GM12878 (cell line): ENCODE measurements around the gene FXN. TPM values are rescaled to one million over a fixed set of nuclear protein-coding genes. Genes with fewer than 3 reads are reported as not detected.
"Not testable (repeated sequence)": the region's sequence is repeated elsewhere in the genome, so short reads cannot be mapped to it uniquely, and the experiment has no call there.

Source experiments
- ATAC-seq: fragments of 200-7000 bp; cut with Tn5 transposase; 3 replicates; pipeline ENCODE4 v1.9.1; 2020; ENCODE audit warnings: mild to moderate bottlenecking, moderate library complexity
- BruUV-seq: library from RNA; stranded (reverse); fragments of 400-500 nt; replicated peaks from 2 replicates; lab custom pipeline; 2021; lab: Mats Ljungman, UMichigan
- CTCF ChIA-PET: fragments of 300-600 bp; sonication (Branson Sonifier 250); formaldehyde crosslinking; extraction: SDS; loops from one replicate; lab custom pipeline; 2021; ENCODE audit warnings: inconsistent platforms; lab: Yijun Ruan, JAX
- POLR2A ChIA-PET: fragments of 350-600 bp; formaldehyde crosslinking; extraction: SDS; loops from one replicate; lab custom pipeline; 2021; ENCODE audit warnings: inconsistent platforms; lab: Charles Lee
- RAD21 ChIA-PET: fragments of 300-600 bp; sonication (Branson Sonifier 250); formaldehyde crosslinking; loops from one replicate; lab custom pipeline; 2023; ENCODE audit warnings: antibody characterized with exemption; ENCODE audit not compliant: unreplicated experiment; lab: Charles Lee
- SMC1A ChIA-PET: fragments of 300-600 bp; sonication (Branson Sonifier 250); formaldehyde crosslinking; loops from one replicate; lab custom pipeline; 2023; ENCODE audit not compliant: unreplicated experiment, uncharacterized antibody; lab: Charles Lee
- DNase-seq: peaks from one replicate; pipeline ENCODE4 v3.0.0-alpha.2; 2011; ENCODE audit warnings: low read depth, low spot score
- FAIRE-seq: peaks from 3 replicates; lab custom pipeline; 2011; peaks lifted over from hg19 to GRCh38; lab: Jason Lieb, UNC
- H2AFZ ChIP-seq: 2 replicates; pipeline ENCODE4 v1.6.0; 2011; ENCODE audit warnings: low read depth, low read length, control low read depth; ENCODE audit not compliant: control insufficient read depth
- H3K27ac ChIP-seq: 2 replicates; pipeline ENCODE4 v1.5.1; 2011; ENCODE audit warnings: control low read depth; ENCODE audit not compliant: control insufficient read depth, insufficient read depth
- H3K27me3 ChIP-seq, 2 experiments: replicated peaks in 1 of 2; 2 replicates each; pipeline versions ENCODE4 v1.6.0 to v1.6.1; 2011; ENCODE audit warnings: low read length in 1 of 2; ENCODE audit not compliant: control insufficient read depth in 2 of 2, insufficient read depth in 2 of 2
- H3K36me3 ChIP-seq, 2 experiments: 2 replicates each; pipeline ENCODE4 v1.5.1; 2011; ENCODE audit warnings: low read length in 1 of 2; ENCODE audit not compliant: control insufficient read depth in 2 of 2, insufficient read depth in 2 of 2
- H3K4me1 ChIP-seq: 2 replicates; pipeline ENCODE4 v1.6.1; 2011; ENCODE audit warnings: mild to moderate bottlenecking, low read length, moderate library complexity, mixed read lengths; ENCODE audit not compliant: control insufficient read depth, insufficient read depth
- H3K4me2 ChIP-seq: 2 replicates; pipeline ENCODE4 v1.6.0; 2011; ENCODE audit warnings: control low read depth; ENCODE audit not compliant: control insufficient read depth, insufficient read depth
- H3K4me3 ChIP-seq: fragments of 200-600 bp; sonication (generic); 2 replicates; pipeline ENCODE4 v1.5.1; 2016
- H3K79me2 ChIP-seq: 2 replicates; pipeline ENCODE4 v1.6.0; 2011; ENCODE audit warnings: low read length; ENCODE audit not compliant: control insufficient read depth, insufficient read depth
- H3K9ac ChIP-seq: 2 replicates; pipeline ENCODE4 v1.8.0; 2011; ENCODE audit warnings: low read length, control low read depth, mixed read lengths; ENCODE audit not compliant: control insufficient read depth, insufficient read depth
- H3K9me3 ChIP-seq: replicated peaks from 3 replicates; pipeline ENCODE4 v1.5.1; 2011; ENCODE audit warnings: mild to moderate bottlenecking, low read length; ENCODE audit not compliant: control insufficient read depth, insufficient read depth
- H4K20me1 ChIP-seq: 2 replicates; pipeline ENCODE4 v1.6.0; 2011; ENCODE audit not compliant: control insufficient read depth, insufficient read depth
- DPF2 ChIP-seq: fragments of 450-650 bp; IDR thresholded peaks from 2 replicates; pipeline ENCODE4 v1.6.1; 2017; ENCODE audit warnings: mild to moderate bottlenecking
- RELA ChIP-seq: fragments of 450-650 bp; IDR thresholded peaks from 2 replicates; pipeline ENCODE4 v1.8.0; 2014; ENCODE audit warnings: borderline replicate concordance; ENCODE audit not compliant: partially characterized antibody
- WGBS: methylation state at CpG from one replicate; pipeline ENCODE4 v1.1.6; 2016; ENCODE audit warnings: low lambda C conversion rate; ENCODE audit not compliant: insufficient replicate concordance, insufficient coverage; ENCODE audit errors: missing lambda C conversion rate; 5-methylcytosine and 5-hydroxymethylcytosine counted together
- in situ Hi-C: fragments of 300-500 bp; cut with MboI; formaldehyde crosslinking; loops from 9 replicates; pipeline ENCODE4 v1.14.3; 2018; ENCODE audit warnings: mixed read lengths
- intact Hi-C: fragments of 100-400 bp; cut with micrococcal nuclease; formaldehyde crosslinking; loops from one replicate; pipeline ENCODE4 v1.14.2; 2022; ENCODE audit not compliant: unreplicated experiment
- polyA plus RNA-seq, 11 experiments: library from polyadenylated mRNA; depleted of rRNA in 4 of 11; unstranded in 6 of 11; stranded (reverse) in 5 of 11; fragments of >200 nt; fragmentation: Nextera tagmentation in 4 of 11; fragmentation: Illumina TruSeq in 1 of 11; extraction: Ambion mirVana in 4 of 11; extraction: Trizol in 1 of 11; gene quantifications; 1 replicate in 1 of 11; 2 replicates in 10 of 11; pipeline versions ENCODE4 v1.2.1 to v1.2.3, GENCODE V29; 2011 to 2016; ENCODE audit warnings: inconsistent platforms in 2 of 11, missing spikeins in 2 of 11, low read depth in 1 of 11
- total RNA-seq, 4 experiments: library from RNA; depleted of rRNA in 3 of 4; stranded (reverse); fragments of >200 nt in 3 of 4; fragmentation: Illumina TruSeq in 1 of 4; extraction: Trizol in 1 of 4; gene quantifications; 2 replicates each; pipeline versions ENCODE4 v1.2.1 to v1.2.3, GENCODE V29; 2013 to 2021

FXN gene
- total and polyA plus RNA-seq, 10 of the 15 experiments (the other 5 are each of a cell fraction or from before 2014, with no cell fraction given), result 7.3 to 78.0 (median 23.2) TPM

GRCh38 chr9:69097064-69097463 lies 61.5 kb downstream of the FXN start (continued):
- TF ChIP-seq RELA, result no peak

- FAIRE-seq, result no peak
- Histone ChIP-seq H3K9me3 (no peaks in the 10 kb centered on the region), H3K4me1 (no peaks in the 10 kb centered on the region), H3K79me2 (no peaks in the 10 kb centered on the region), H3K4me2 (no peak overlapping the region), H3K4me3 (no peak overlapping the region), H4K20me1 (no peaks in the 10 kb centered on the region), H3K36me3 (no peaks in the 10 kb centered on the region), H3K9ac (no peak overlapping the region), H3K27me3 (no peaks in the 10 kb centered on the region), H2AFZ (no peak overlapping the region), H3K27ac (no peak overlapping the region)
- ATAC-seq, result no peak
- ChIA-PET CTCF (no interaction called here), SMC1A (no interaction called here), POLR2A (no interaction called here), RAD21 (no interaction called here)
- no TSS peak for BruUV-seq
- TF ChIP-seq DPF2, result no peak
- intact Hi-C loops, result no loop called here
- 88% methylated on average over 5 of the region's 5 CpGs for WGBS
- in situ Hi-C loops, result no loop called here
- DNase-seq, result no peak
Measured at GRCh38 chr9:69097923-69098593, 62.5 kb downstream of the FXN start.

DNA sequence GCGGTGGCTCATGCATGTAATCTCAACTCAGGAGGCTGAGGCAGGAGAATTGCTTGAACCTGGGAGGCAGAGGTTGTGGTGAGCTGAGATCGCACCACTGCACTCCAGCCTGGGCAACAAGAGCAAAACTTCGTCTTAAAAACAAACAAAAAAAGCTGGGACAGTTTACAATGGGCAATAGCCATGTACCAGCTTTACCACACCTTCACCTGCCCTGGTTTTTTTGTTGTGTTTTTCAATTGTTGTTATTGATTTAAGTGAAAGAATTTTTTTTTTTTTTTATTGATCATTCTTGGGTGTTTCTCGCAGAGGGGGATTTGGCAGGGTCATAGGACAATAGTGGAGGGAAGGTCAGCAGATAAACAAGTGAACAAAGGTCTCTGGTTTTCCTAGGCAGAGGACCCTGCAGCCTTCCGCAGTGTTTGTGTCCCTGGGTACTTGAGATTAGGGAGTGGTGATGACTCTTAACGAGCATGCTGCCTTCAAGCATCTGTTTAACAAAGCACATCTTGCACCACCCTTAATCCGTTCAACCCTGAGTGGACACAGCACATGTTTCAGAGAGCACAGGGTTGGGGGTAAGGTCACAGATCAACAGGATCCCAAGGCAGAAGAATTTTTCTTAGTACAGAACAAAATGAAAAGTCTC lies 67.9 kb downstream of the FXN start:
- RAD21 ChIA-PET, H3K4me2 ChIP-seq, ATAC-seq, H3K4me1 ChIP-seq, DNase-seq, BruUV-seq, H2AFZ ChIP-seq, FAIRE-seq, intact Hi-C loops, POLR2A ChIA-PET, H3K9me3 ChIP-seq, H3K4me3 ChIP-seq, H3K79me2 ChIP-seq, H4K20me1 ChIP-seq, CTCF ChIA-PET, H3K27ac ChIP-seq, H3K27me3 ChIP-seq, in situ Hi-C loops, H3K9ac ChIP-seq, H3K36me3 ChIP-seq: not testable (repeated sequence)
- SMC1A ChIA-PET, result interaction anchor here (1.3 kb wide), 1 partner anchor 90 kb away, joined by 4 read pairs; no protein-coding TSS in a partner anchor
- WGBS, result 57% methylated on average over 4 of the region's 7 CpGs
